Ovary (tissue), 3 donors: Measurements from ENCODE around the gene EPHA1.
"Not testable (repeated sequence)": the region's sequence is repeated elsewhere in the genome, so short reads cannot be mapped to it uniquely, and the experiment has no call there.

Experiments used
- EP300 ChIP-seq: sonication (generic); formaldehyde crosslinking; IDR thresholded peaks from one replicate; pipeline ENCODE4 v1.6.1; 2017; ENCODE audit warnings: antibody characterized with exemption
- POLR2A ChIP-seq: fragments of 450-650 bp; IDR thresholded peaks from one replicate; pipeline ENCODE4 v1.6.1; 2017; ENCODE audit warnings: antibody characterized with exemption, mild to moderate bottlenecking, moderate library complexity
- TF ChIP-seq, protein P1 (sequence below), 3 donors: fragments of 450-650 bp in 2 of 3; fragments of 200-600 bp in 1 of 3; IDR thresholded peaks; one replicate each; pipeline versions ENCODE4 v1.5.1 to v1.8.0; 2016 to 2022; ENCODE audit warnings: antibody characterized with exemption in 3 of 3, mild to moderate bottlenecking in 1 of 3
- donor health status: DM: no; HTN: no; CAD: no.

GRCh38 chr7:143420624-143421023 is 12.0 kb upstream of the EPHA1 start:
- TF ChIP-seq, protein P1, sequence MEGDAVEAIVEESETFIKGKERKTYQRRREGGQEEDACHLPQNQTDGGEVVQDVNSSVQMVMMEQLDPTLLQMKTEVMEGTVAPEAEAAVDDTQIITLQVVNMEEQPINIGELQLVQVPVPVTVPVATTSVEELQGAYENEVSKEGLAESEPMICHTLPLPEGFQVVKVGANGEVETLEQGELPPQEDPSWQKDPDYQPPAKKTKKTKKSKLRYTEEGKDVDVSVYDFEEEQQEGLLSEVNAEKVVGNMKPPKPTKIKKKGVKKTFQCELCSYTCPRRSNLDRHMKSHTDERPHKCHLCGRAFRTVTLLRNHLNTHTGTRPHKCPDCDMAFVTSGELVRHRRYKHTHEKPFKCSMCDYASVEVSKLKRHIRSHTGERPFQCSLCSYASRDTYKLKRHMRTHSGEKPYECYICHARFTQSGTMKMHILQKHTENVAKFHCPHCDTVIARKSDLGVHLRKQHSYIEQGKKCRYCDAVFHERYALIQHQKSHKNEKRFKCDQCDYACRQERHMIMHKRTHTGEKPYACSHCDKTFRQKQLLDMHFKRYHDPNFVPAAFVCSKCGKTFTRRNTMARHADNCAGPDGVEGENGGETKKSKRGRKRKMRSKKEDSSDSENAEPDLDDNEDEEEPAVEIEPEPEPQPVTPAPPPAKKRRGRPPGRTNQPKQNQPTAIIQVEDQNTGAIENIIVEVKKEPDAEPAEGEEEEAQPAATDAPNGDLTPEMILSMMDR (IDR thresholded peaks at IDR 0.05), result not testable (repeated sequence)
- TF ChIP-seq POLR2A, EP300: not testable (repeated sequence)
